ENCODE measurements around the gene PECR.
"Not testable (repeated sequence)": the region's sequence is repeated elsewhere in the genome, so short reads cannot be mapped to it uniquely, and the experiment has no call there.

Gene PECR

GRCh38 chr2:215998636-215999035 lies 83.0 kb downstream of the PECR start:
- no peak overlapping the region for H3K4me2 ChIP-seq (ENCODE audit: low read depth, low read length)
- H3K9me2 ChIP-seq (replicated peaks; ENCODE audit: insufficient read depth, low read length), result no peaks in the 10 kb centered on the region
- H2AFZ ChIP-seq (ENCODE audit: low read length), result no peak overlapping the region
- H3F3A ChIP-seq (ENCODE audit: insufficient read depth, low read length), result no peaks in the 10 kb centered on the region
- no peaks in the 10 kb centered on the region for H3K27me3 ChIP-seq (replicated peaks; ENCODE audit: insufficient read depth, low read length)
- no peak overlapping the region for H3K9ac ChIP-seq (ENCODE audit: low read length)
- H3K4me3 ChIP-seq (ENCODE audit: low read length), result no peak overlapping the region
- H3K9me3 ChIP-seq (replicated peaks; ENCODE audit: insufficient read depth, low read length), result no peaks in the 10 kb centered on the region
- no peak for DNase-seq
- peaks cover 8% of the 10 kb centered on the region; the same call in 1 of the 2 replicates for H3K36me3 ChIP-seq (replicated peaks; ENCODE audit: insufficient read depth, low read length)
- H4K20me1 ChIP-seq (ENCODE audit: insufficient read depth, low read length), result no peaks in the 10 kb centered on the region
- H3K79me2 ChIP-seq (ENCODE audit: low read length), result peaks cover 77% of the 10 kb centered on the region
- TF ChIP-seq EZH2 (optimal IDR thresholded peaks at IDR 0.05; ENCODE audit: low read depth, low read length), result no peak
- TF ChIP-seq CTCF (IDR thresholded peaks at IDR 0.05; ENCODE audit: low read length), result no peak
- TF ChIP-seq EZH2phosphoT487 (IDR thresholded peaks at IDR 0.05; ENCODE audit: low read length), result no peak
- H3K27ac ChIP-seq (ENCODE audit: low read length), result no peak overlapping the region
- H3K4me1 ChIP-seq (ENCODE audit: low read length), result no peaks in the 10 kb centered on the region

GRCh38 chr2:215997219-215997618 lies 84.4 kb downstream of the PECR start:
- DNase-seq, result no peak
- Histone ChIP-seq H3K27ac (ENCODE audit: low read length) (no peak overlapping the region), H3K9me2 (replicated peaks; ENCODE audit: insufficient read depth, low read length) (no peaks in the 10 kb centered on the region), H3F3A (ENCODE audit: insufficient read depth, low read length) (no peaks in the 10 kb centered on the region), H2AFZ (ENCODE audit: low read length) (no peak overlapping the region), H4K20me1 (ENCODE audit: insufficient read depth, low read length) (no peaks in the 10 kb centered on the region), H3K4me1 (ENCODE audit: low read length) (no peaks in the 10 kb centered on the region), H3K9me3 (replicated peaks; ENCODE audit: insufficient read depth, low read length) (no peaks in the 10 kb centered on the region), H3K27me3 (replicated peaks; ENCODE audit: insufficient read depth, low read length) (no peaks in the 10 kb centered on the region), H3K4me2 (ENCODE audit: low read depth, low read length) (no peak overlapping the region), H3K36me3 (replicated peaks; ENCODE audit: insufficient read depth, low read length) (peaks cover 8% of the 10 kb centered on the region; the same call in 1 of the 2 replicates), H3K9ac (ENCODE audit: low read length) (no peak overlapping the region), H3K4me3 (ENCODE audit: low read length) (no peak overlapping the region), H3K79me2 (ENCODE audit: low read length) (peaks cover 65% of the 10 kb centered on the region)
- TF ChIP-seq EZH2 (optimal IDR thresholded peaks at IDR 0.05; ENCODE audit: low read depth, low read length) (no peak), EZH2phosphoT487 (IDR thresholded peaks at IDR 0.05; ENCODE audit: low read length) (no peak), CTCF (IDR thresholded peaks at IDR 0.05; ENCODE audit: low read length) (no peak)

- Histone ChIP-seq H3K9me2 (replicated peaks; ENCODE audit: insufficient read depth, low read length) (no peaks in the 10 kb centered on the region), H3K27ac (ENCODE audit: low read length) (no peak overlapping the region), H3F3A (ENCODE audit: insufficient read depth, low read length) (no peaks in the 10 kb centered on the region), H2AFZ (ENCODE audit: low read length) (no peak overlapping the region), H3K27me3 (replicated peaks; ENCODE audit: insufficient read depth, low read length) (no peaks in the 10 kb centered on the region), H3K9ac (ENCODE audit: low read length) (no peak overlapping the region), H3K4me2 (ENCODE audit: low read depth, low read length) (no peak overlapping the region), H4K20me1 (ENCODE audit: insufficient read depth, low read length) (no peaks in the 10 kb centered on the region), H3K9me3 (replicated peaks; ENCODE audit: insufficient read depth, low read length) (no peaks in the 10 kb centered on the region), H3K36me3 (replicated peaks; ENCODE audit: insufficient read depth, low read length) (peaks cover 8% of the 10 kb centered on the region; the same call in 1 of the 2 replicates), H3K4me3 (ENCODE audit: low read length) (no peak overlapping the region), H3K79me2 (ENCODE audit: low read length) (peaks cover 63% of the 10 kb centered on the region), H3K4me1 (ENCODE audit: low read length) (no peaks in the 10 kb centered on the region)
- TF ChIP-seq EZH2phosphoT487 (IDR thresholded peaks at IDR 0.05; ENCODE audit: low read length), result no peak
- TF ChIP-seq CTCF (IDR thresholded peaks at IDR 0.05; ENCODE audit: low read length), result no peak
- no peak for TF ChIP-seq EZH2 (optimal IDR thresholded peaks at IDR 0.05; ENCODE audit: low read depth, low read length)
- no peak for DNase-seq
Observed at GRCh38 chr2:215994911-215995310, 86.7 kb downstream of the PECR start.

- not testable (repeated sequence) for H3K36me3 ChIP-seq (replicated peaks; ENCODE audit: insufficient read depth, low read length); H4K20me1 ChIP-seq (ENCODE audit: insufficient read depth, low read length); H2AFZ ChIP-seq (ENCODE audit: low read length); H3K9me2 ChIP-seq (replicated peaks; ENCODE audit: insufficient read depth, low read length); H3K4me3 ChIP-seq (ENCODE audit: low read length); H3F3A ChIP-seq (ENCODE audit: insufficient read depth, low read length); H3K27me3 ChIP-seq (replicated peaks; ENCODE audit: insufficient read depth, low read length); H3K9ac ChIP-seq (ENCODE audit: low read length); H3K4me1 ChIP-seq (ENCODE audit: low read length); H3K4me2 ChIP-seq (ENCODE audit: low read depth, low read length); DNase-seq; H3K9me3 ChIP-seq (replicated peaks; ENCODE audit: insufficient read depth, low read length); H3K27ac ChIP-seq (ENCODE audit: low read length)
- H3K79me2 ChIP-seq (ENCODE audit: low read length), result peaks cover 66% of the 10 kb centered on the region
Observed at GRCh38 chr2:215988556-215989207, 92.9 kb downstream of the PECR start.

Data from MM.1S (cell line).